ENCODE data around the gene TIAM1. TPM values are rescaled to one million over a fixed set of nuclear protein-coding genes. Genes with fewer than 3 reads are reported as not detected.
A peak's percentile ranks its signal among the peaks of the same experiment; 100 is the strongest.

TIAM1 gene
- total and polyA plus RNA-seq, 8 donors, result 1.1 to 19.8 (median 3.3) TPM

DNA sequence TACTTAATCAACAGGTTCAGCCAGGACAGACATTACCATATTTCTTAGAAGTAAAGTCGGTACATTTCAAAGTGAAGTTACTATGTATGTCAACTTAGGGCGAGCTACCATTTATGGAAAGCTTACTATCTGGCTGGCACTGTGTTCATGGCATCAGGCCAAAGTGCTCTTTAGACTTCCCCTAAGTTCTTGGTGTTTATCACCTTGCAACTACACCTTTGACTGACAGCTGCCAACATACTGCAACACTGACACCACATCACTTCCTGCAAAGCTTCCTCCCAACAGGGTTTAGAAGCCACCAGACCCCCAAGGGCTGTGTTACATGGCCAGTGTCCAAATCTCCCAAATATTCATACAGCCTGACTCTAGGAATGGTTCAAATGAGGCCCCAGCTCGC, 61.0 kb downstream of the TIAM1 start:
- Histone ChIP-seq H3K4me1 (peaks cover 0 to 21% (median 17%) of the 10 kb centered on the region in 4 donors), H3K27ac (peak overlapping the region in 1 of 5 donors; percentile 35), H3K4me3 (no peak overlapping the region), H3K27me3 (no peaks in the 10 kb centered on the region), H3K9me3 (no peaks in the 10 kb centered on the region), H3K36me3 (no peaks in the 10 kb centered on the region)
- intact Hi-C loops (cut with DNase I; ENCODE audit: low total_unique reads), result no loop called here
- TF ChIP-seq, protein P1, sequence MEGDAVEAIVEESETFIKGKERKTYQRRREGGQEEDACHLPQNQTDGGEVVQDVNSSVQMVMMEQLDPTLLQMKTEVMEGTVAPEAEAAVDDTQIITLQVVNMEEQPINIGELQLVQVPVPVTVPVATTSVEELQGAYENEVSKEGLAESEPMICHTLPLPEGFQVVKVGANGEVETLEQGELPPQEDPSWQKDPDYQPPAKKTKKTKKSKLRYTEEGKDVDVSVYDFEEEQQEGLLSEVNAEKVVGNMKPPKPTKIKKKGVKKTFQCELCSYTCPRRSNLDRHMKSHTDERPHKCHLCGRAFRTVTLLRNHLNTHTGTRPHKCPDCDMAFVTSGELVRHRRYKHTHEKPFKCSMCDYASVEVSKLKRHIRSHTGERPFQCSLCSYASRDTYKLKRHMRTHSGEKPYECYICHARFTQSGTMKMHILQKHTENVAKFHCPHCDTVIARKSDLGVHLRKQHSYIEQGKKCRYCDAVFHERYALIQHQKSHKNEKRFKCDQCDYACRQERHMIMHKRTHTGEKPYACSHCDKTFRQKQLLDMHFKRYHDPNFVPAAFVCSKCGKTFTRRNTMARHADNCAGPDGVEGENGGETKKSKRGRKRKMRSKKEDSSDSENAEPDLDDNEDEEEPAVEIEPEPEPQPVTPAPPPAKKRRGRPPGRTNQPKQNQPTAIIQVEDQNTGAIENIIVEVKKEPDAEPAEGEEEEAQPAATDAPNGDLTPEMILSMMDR (IDR thresholded peaks at IDR 0.05), result no peak
- TF ChIP-seq POLR2A (IDR thresholded peaks at IDR 0.05) (no peak), POLR2AphosphoS5 (IDR thresholded peaks at IDR 0.05) (peak in 1 of 3 donors; percentile 24), EP300 (IDR thresholded peaks at IDR 0.05) (no peak)
- 40 to 56% (median 41%) methylated on average over 3 of the region's 3 CpGs for WGBS, 5 donors
- peak; percentile 53 to 82 for DNase-seq

DNA sequence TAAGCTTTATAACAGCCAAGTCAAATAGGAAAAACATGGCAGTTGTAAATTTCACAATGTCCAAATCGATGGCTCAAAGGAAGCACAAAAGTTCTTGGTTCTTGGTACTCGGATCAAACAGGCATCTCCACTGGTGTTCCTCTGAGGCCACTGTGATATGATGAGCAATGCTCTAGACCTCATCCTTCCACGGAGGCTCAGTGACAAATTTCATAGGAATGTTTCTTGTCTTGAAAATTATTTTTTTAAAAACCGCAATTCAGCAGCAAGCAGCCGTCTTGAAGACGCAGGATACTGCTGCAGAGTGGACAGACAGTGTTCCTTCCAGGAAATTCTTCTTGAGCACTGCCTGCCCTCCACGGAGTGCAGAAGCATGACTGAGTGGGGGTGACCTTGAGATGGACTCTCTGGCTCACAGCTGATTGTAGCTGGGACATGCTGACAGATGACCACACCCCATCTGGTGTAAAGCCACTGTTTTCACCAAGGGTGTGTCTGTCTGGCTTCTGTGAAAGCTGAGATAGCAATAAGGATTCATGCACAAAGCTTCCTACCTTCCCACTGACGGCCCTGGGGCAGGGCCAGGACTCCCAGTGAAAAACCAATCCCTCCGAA, 61.9 kb downstream of the TIAM1 start:
- TF ChIP-seq POLR2AphosphoS5 (IDR thresholded peaks at IDR 0.05) (peak in 1 of 3 donors; percentile 51), POLR2A (IDR thresholded peaks at IDR 0.05) (no peak)
- intact Hi-C loops (cut with DNase I; ENCODE audit: low total_unique reads), result no loop called here
- Histone ChIP-seq H3K9me3 (no peaks in the 10 kb centered on the region), H3K36me3 (no peaks in the 10 kb centered on the region), H3K4me3 (no peak overlapping the region), H3K4me1 (peaks cover 0 to 21% (median 17%) of the 10 kb centered on the region in 4 donors), H3K27me3 (no peaks in the 10 kb centered on the region), H3K27ac (peak overlapping the region in 3 of 5 donors; percentile 35)
- WGBS, 5 donors, result 59 to 64% (median 62%) methylated on average over 9 of the region's 9 CpGs
- peak; percentile 37 to 54 for DNase-seq

DNA sequence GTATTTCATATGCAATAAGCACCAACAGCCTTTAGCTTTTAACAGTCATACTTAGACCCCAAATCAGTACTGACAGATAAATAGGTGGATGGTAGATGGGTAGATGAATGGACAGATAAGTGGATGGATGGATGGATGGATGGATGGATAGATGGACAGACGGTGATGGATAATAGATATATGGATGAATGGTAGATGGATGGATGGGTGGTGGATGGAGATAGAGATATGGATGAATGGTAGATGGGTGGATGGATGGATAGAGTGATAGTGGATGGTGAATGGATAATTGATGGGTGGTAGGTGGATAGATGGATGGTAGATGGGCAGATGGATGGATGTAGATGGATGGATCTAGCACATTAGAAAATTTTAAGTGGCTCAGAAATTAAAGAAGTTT, 62.5 kb downstream of the TIAM1 start:
- Histone ChIP-seq H3K4me3 (no peak overlapping the region), H3K9me3 (no peaks in the 10 kb centered on the region), H3K4me1 (peaks cover 0 to 21% (median 17%) of the 10 kb centered on the region in 4 donors), H3K27ac (no peak overlapping the region), H3K27me3 (no peaks in the 10 kb centered on the region), H3K36me3 (no peaks in the 10 kb centered on the region)
- WGBS, 5 donors, result 94 to 98% (median 96%) methylated on average over 1 of the region's 1 CpG
- DNase-seq, result no peak
- intact Hi-C loops (cut with DNase I; ENCODE audit: low total_unique reads), result no loop called here
- TF ChIP-seq, protein P1 (IDR thresholded peaks at IDR 0.05), result no peak
- TF ChIP-seq EP300 (IDR thresholded peaks at IDR 0.05), result no peak
- no peak for TF ChIP-seq POLR2AphosphoS5 (IDR thresholded peaks at IDR 0.05)
- no peak for TF ChIP-seq POLR2A (IDR thresholded peaks at IDR 0.05)

DNA sequence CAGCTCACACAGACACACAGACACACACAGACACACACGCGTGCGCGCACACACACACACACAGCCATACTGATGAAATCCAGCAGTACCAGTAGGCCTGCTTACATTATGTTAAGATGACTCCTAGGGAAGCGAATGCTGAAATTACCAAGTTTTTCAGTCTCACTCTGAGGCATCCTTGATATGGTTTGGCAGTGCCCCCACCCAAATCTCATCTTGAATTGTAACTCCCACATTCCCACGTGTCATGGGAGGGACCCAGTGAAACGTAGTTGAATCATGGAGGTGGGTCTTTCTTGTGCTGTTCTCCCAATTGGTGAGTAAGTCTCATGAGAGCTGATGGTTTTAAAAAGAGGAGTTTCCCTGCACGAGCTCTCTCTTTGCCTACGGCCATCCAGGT, 64.1 kb downstream of the TIAM1 start:
- peaks cover 0 to 20% (median 15%) of the 10 kb centered on the region in 4 donors for H3K4me1 ChIP-seq
- no peak overlapping the region for H3K27ac ChIP-seq
- DNase-seq, result no peak
- H3K36me3 ChIP-seq, result no peaks in the 10 kb centered on the region
- WGBS, 5 donors, result 90 to 94% (median 91%) methylated on average over 9 of the region's 9 CpGs
- H3K9me3 ChIP-seq, result no peaks in the 10 kb centered on the region
- TF ChIP-seq EP300 (IDR thresholded peaks at IDR 0.05) (no peak), POLR2AphosphoS5 (IDR thresholded peaks at IDR 0.05) (no peak), POLR2A (IDR thresholded peaks at IDR 0.05) (no peak)
- TF ChIP-seq, protein P1 (IDR thresholded peaks at IDR 0.05), result no peak
- no peak overlapping the region for H3K4me3 ChIP-seq
- intact Hi-C loops (cut with DNase I; ENCODE audit: low total_unique reads), result no loop called here
- H3K27me3 ChIP-seq, result no peaks in the 10 kb centered on the region

DNA sequence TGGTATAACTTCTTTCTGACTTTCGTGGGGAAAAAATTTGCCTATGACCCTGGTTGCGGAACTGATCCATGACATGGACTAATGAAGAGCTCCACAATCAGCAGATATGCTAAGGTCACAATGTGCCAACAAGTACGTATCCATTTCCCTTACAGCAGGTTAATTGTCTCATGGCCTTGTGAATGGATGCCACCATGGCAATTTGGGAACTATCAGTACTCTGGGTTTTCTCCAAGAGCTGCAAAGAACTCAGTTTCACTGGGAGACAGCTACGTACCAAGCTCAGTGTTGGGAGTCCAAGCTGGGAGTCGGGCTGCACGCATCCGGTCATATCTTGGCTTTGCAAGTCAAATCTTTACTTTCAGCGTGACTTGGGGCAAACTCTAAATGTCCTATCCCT, 64.8 kb downstream of the TIAM1 start:
- TF ChIP-seq POLR2A (IDR thresholded peaks at IDR 0.05) (no peak), EP300 (IDR thresholded peaks at IDR 0.05) (no peak), POLR2AphosphoS5 (IDR thresholded peaks at IDR 0.05) (no peak)
- TF ChIP-seq, protein P1 (IDR thresholded peaks at IDR 0.05), result no peak
- Histone ChIP-seq H3K27ac (no peak overlapping the region), H3K36me3 (no peaks in the 10 kb centered on the region), H3K27me3 (no peaks in the 10 kb centered on the region), H3K4me1 (peaks cover 0 to 21% (median 14%) of the 10 kb centered on the region in 4 donors), H3K4me3 (no peak overlapping the region), H3K9me3 (no peaks in the 10 kb centered on the region)
- 95 to 98% (median 97%) methylated on average over 8 of the region's 8 CpGs for WGBS, 5 donors
- no peak for DNase-seq
- intact Hi-C loops (cut with DNase I; ENCODE audit: low total_unique reads), result no loop called here

Measured in stomach (tissue), 9 donors.